GM12801 (cell line): ENCODE data around the gene CACNA2D3.

Source experiments
- TF ChIP-seq, protein P1 (sequence below): IDR thresholded peaks from one replicate; pipeline ENCODE4 v1.5.1; 2011; ENCODE audit warnings: control low read depth; ENCODE audit not compliant: insufficient read length; ENCODE audit errors: extremely low read depth

Gene CACNA2D3

DNA sequence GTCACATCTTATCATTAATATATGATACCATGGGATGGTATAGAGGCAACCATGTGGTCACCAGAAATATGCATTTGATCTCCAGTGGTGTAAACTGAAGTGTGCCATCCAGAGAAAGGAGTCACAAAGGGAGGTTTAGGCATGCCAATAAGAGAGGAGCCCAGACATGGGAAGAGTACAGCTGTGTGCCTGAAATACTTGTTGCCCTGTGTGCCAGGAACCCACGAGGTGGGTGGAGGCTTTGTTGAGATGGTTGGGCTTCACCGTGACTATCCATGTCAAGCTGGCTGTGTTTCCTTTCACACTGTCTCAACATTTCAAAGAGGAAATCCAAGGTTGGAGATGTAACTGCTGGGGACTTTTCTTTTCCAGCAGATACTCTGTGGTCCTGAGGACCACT, 43.5 kb downstream of the CACNA2D3 start:
- TF ChIP-seq, protein P1, sequence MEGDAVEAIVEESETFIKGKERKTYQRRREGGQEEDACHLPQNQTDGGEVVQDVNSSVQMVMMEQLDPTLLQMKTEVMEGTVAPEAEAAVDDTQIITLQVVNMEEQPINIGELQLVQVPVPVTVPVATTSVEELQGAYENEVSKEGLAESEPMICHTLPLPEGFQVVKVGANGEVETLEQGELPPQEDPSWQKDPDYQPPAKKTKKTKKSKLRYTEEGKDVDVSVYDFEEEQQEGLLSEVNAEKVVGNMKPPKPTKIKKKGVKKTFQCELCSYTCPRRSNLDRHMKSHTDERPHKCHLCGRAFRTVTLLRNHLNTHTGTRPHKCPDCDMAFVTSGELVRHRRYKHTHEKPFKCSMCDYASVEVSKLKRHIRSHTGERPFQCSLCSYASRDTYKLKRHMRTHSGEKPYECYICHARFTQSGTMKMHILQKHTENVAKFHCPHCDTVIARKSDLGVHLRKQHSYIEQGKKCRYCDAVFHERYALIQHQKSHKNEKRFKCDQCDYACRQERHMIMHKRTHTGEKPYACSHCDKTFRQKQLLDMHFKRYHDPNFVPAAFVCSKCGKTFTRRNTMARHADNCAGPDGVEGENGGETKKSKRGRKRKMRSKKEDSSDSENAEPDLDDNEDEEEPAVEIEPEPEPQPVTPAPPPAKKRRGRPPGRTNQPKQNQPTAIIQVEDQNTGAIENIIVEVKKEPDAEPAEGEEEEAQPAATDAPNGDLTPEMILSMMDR: no peak

DNA sequence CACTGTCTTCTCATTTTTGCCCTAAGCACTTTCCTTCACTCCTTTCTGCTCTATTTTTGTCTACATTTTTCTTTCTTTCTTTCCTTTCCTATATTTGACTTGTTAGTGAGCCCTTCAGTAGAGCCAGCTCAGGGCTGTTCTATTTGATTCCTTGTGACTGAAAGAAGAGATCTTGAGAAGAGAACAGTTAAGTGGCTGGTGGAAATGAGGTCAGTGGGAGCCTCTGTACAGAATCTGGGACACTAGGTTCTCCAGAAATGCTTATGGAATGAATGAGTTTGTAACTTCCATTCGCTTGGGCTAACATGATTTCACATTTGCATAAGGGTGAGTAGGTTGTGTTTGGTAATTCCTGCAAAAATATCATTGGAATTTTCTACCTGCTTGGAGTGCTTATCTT, 45.6 kb downstream of the CACNA2D3 start:
- TF ChIP-seq, protein P1: no peak

DNA sequence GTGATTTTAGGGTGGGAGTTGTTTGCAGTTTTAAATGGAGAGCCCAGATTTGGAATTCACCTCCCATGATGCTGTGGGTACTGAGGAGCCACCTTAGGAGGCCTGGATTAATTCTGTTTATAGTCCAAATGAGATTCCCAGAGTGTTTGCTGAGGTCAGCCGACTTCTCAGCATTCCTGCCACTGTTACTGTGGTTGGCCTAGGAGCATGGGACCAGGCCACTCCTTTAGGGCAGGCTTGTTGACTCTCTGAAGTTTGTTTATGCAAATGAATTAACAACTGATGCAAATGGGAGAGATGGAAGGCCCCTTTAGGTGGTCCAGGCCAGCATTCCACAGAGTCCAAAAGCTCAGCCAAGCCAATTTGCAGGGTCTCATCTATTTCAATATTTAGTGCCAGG, 46.1 kb downstream of the CACNA2D3 start:
- TF ChIP-seq, protein P1: no peak

DNA sequence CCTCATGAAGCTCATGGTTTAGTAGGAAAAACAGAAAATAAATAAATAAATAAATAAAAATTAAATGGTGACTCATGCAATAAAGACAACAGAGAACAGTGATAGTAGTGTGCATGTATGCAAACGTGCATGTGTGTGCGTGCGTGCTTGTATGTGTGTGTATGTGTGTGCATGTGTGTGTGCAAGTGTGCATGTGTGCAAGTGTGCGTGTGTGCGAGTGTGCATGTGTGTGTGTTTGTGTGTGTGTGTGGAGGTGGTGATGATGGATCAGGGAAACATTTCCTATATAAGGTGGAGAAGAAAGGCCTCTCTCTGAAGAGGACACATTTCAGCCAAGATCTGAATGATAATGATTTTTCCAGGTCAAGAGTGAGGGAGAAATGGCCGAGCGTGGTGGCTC, 47.2 kb downstream of the CACNA2D3 start:
- TF ChIP-seq, protein P1: no peak

DNA sequence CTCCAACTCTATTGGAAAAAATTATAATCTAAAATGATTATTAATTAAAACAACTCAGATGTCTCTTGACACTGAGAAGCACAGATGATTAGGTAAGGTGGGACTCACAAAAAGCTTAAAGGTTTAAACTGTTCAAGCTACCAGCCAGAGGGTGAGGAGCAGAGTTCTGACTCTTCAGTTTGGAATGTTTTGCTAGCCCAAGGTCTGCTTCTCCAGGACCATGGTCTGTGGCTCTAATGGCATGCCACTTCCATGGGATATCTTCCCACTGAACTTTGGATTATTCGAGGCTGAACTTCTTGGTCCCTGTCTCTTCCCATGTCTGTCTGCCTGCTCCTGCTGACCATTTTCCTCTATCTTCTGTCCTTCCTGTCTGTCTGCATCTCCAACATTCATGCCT, 49.2 kb downstream of the CACNA2D3 start:
- TF ChIP-seq, protein P1: no peak

DNA sequence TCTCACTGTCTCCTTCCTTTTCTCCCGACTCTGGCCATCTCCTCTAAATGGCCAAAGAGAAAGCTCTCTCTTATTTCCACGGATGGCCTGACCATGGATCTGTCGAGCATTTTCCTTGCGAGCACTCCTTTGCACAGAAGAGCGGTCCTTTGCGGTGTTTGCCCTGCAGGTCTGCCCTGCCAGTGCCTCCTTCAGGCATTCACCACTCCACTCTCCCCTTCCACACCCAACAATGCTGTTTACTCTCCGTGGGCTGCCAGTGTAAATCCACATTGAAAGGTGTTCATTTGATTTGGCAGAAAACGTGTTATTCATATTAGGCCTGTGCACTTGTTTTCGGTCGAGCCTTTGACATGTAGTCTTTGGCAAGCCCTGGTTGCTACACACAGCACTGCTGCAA, 49.6 kb downstream of the CACNA2D3 start:
- TF ChIP-seq, protein P1: no peak

DNA sequence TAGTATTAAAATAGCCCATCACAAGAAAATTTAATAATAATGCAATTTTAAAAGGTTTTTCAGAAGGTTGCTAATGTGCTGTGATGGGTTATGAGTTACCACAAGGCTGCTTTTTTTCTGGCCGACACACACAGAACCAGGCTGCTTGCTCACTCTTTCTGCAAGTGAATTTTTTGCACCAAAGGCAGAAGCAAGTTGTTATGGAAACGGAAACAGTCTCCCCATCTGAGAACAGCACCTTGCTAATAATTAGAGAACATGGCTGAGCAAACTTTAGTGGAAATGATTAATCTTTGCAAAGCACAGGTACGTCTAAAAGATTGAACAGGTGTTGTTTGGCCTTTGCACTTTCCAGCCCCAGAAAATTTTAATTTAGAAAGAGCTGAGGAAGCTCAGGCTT, 51.0 kb downstream of the CACNA2D3 start:
- TF ChIP-seq, protein P1: no peak

DNA sequence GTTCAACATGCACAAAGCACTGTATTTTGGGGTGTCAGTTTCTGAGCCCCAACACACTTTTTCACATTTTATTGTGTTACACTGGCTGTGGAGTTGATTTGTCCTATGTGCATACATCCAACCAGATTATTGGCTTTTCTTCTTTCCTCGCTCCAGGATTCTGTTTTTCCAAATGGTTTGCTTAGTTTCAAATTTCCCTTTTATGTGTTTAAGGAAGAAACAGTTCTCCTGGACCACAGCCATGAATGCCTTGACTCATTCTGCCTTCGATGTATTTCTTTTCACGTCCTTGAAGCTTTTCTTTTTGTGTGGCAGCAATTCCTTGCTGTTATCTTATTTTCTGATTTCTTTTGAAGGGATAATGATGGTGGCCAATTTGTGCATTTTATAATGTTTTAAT, 53.8 kb downstream of the CACNA2D3 start:
- TF ChIP-seq, protein P1: no peak
